NCI-H345 treated with DMSO at 0.1 percent for 48 hours (cell line): ENCODE data around the gene PPP2R1A.
A peak's percentile ranks its signal among the peaks of the same experiment; 100 is the strongest.

Experiments used
- DNase-seq: peaks from one replicate; lab custom pipeline; 2025; ENCODE audit not compliant: unreplicated experiment; lab: John Stamatoyannopoulos, UW

The PPP2R1A gene

GRCh38 chr19:52189735-52190486 lies at the start of gene PPP2R1A:
Gene PPP2R1A, plus strand, starts transcription at chr19:52190052. Its CDS starts 45 bp downstream, at chr19:52190097.
- DNase-seq, result peak; percentile 98

GRCh38 chr19:52141203-52141602 lies 48.6 kb upstream of the PPP2R1A start:
- DNase-seq, result no peak

DNA sequence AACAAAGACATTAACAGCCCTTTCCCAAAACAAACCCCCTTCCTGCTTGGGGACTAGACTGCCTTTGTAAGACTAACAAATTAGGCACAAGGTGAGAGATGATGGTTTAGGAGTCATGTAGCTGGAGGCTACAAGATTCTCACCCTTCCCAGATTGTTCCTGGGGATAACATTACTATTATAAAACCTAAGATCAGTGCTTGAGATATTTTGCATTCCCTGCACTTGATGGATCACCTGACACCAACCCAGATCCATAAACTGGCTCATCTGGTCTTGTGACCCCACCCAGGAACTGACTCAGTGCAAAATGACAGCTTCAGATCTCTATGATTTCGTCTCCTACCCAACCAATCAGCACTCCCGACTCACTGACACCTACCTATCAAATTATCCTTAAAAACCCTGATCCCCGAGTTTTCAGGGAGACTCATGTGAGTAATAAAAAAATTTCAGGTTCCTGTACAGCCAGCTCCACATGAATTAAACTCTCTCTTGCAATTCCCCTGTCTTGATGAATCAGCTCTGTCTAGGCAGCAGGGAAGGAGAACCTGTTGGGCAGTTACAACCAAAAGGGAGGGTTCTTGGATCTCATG lies 47.8 kb upstream of the PPP2R1A start:
- DNase-seq, result no peak

DNA sequence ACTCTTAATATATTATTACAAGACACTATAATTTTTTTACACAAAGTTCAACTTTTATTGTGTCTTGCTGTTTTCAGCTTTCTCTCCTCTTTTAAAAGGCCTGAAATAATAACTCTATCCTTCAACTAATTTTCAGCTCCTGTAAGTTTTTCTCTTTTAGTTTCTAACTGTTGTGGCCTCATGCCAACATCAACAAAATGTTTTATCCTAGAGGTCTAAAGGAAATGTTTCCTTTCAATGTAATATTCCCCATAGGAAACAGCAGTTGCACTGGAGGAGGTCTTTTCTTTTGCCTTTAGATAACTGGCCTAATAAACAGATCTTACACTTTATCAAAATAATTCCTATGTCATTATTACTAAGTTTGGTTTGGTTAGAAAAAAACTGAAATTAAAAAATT lies 41.6 kb upstream of the PPP2R1A start:
- no peak for DNase-seq

- DNase-seq, result no peak
Measured at GRCh38 chr19:52155596-52156359, 34.1 kb upstream of the PPP2R1A start.

- DNase-seq, result no peak
Measured at GRCh38 chr19:52170304-52170703, 19.5 kb upstream of the PPP2R1A start.

- DNase-seq, result no peak
Measured at GRCh38 chr19:52170863-52171320, 19.0 kb upstream of the PPP2R1A start.

DNA sequence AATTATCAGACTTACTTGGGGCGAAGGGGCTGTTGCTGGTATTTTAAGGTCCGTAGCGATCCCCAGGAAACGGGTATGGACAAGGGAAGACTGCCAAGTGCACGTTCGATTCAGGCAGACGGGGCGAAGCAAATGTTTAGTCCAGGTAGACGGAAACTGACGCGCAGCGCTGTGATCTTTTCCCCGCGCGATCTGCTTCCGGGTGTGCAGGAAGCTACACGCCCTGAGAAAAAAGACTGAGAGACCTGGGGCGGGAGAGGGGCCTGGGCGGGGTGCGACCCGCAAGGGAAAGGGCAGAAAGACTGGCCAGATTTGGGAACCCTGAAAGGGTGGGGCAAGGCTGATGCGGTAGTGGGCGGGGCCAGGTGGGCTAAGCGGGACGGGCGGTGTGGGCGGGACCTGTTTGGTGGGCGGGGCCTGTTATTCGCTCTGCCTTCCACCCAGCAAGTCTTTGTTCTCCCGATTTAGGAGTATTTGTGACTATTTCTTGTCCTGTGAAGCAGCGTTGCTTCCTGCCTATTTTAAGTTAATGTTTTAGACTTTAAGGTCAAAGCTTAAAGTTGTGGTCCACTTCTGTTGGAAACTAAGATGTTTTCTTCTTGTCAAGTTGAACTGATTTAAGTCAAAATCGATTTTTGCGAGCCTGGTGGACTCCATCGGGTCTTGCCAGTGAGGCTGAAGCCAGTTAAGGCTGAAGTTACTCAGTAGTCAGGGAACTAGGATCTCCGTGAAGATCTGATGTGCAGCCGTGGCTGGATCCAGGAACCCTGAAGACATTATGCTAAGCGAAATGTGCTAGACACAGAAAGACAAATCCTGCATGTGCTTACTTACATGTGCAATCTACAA lies 18.3 kb upstream of the PPP2R1A start, which contains the start of gene ZNF836:
Gene ZNF836, minus strand, starts transcription at position 301 of the 849 bp plus-strand sequence. CDS start 3,549 bp downstream, outside the sequence.
- peak; percentile 45 for DNase-seq

- DNase-seq, result no peak
Measured at GRCh38 chr19:52172347-52172746, 17.5 kb upstream of the PPP2R1A start.

GRCh38 chr19:52176574-52176973 lies 13.3 kb upstream of the PPP2R1A start:
- no peak for DNase-seq

GRCh38 chr19:52187407-52187806 lies 2.4 kb upstream of the PPP2R1A start:
- no peak for DNase-seq

- no peak for DNase-seq
Measured at GRCh38 chr19:52188822-52189734, 774 bp upstream of the PPP2R1A start.

DNA sequence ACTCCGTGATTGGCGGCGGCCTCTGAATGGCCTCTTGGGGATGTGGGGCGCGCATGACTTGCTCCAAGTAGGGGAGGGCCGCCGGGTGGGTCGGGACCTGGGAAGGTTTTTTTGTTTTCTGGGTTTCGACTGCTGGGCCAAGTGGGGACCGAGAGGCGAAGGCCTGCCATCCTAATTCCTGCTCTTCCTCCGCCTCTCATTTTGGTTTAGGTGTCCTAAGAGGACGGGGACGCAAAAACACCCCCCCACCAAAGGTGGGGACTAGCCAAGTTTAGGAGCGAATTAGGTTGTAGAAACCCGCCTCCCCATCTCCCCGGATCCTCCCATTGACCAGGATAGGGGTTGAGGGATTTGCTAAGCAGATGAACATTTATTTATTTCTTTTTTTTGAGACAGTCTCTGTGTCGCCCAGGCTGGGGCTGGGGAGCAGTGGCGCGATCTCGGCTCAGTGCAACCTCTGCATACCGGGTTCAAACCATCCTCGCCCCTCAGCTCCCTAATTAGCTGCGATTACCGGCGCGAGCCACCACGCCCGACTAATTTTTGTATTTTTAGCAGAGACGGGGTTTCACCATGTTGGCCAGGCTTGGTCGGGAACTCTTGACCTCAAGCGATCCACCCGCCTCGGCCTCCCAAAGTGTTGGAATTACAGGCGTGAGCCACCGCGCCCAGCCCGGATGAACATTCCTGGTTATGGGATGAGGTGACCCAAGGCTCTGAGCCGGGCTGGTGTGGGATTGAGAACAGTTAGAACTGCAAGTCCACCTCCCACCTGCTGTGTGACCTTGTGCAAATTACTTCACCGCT lies 838 bp downstream of the PPP2R1A start:
- no peak for DNase-seq

DNA sequence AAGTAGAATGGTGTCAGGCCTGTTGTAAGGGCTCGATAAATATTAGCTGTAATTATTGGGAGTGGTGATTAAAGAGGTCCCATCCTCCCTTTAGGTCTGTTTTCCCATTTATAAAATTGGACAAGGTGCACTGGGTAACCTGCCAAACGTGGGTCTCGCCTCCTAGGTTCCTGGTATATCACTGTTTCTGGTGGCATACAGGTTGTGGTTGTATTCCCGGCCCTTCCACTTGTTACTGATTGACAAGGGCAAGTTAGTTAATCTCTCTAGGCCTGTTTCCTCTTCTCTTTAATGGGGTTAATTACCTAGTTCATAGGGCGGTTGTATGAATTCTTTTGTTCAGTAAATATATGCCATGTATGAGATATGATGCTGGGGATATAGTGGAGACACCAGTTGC lies 1.5 kb downstream of the PPP2R1A start:
- no peak for DNase-seq

GRCh38 chr19:52191951-52192350 lies 2.1 kb downstream of the PPP2R1A start:
- DNase-seq, result no peak

- DNase-seq, result no peak
Measured at GRCh38 chr19:52196256-52196967, 6.6 kb downstream of the PPP2R1A start.

DNA sequence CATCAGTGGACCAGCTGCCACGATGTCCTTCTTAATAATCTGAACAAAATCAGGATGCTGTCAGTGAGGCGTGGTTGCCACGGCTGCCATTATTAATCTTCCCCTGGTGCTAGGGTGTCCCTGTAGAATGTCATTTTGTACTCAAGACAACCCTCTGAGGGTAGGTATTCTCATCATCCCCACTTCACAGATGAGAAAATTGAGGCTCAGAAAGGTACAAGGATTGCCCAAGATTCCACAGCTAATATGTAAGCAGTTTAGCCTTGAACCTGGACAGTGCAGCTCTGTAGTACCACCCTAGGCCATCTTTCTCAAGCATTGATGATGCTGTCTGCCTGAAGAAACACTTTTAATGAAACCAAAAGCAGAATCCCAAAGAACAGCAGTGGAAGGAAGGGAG lies 8.1 kb downstream of the PPP2R1A start:
- DNase-seq, result no peak

- no peak for DNase-seq
Measured at GRCh38 chr19:52198678-52199077, 8.8 kb downstream of the PPP2R1A start.
